Tongue (tissue), 2 donors: ENCODE results near the gene ONECUT2. TPM values are rescaled to one million over a fixed set of nuclear protein-coding genes. Genes with fewer than 3 reads are reported as not detected.
"Not testable (repeated sequence)": the region's sequence is repeated elsewhere in the genome, so short reads cannot be mapped to it uniquely, and the experiment has no call there.

Source experiments
- DNase-seq: peaks from one replicate; pipeline ENCODE4 v3.0.0-alpha.2; 2015
- total RNA-seq: library from RNA; depleted of rRNA; stranded (reverse); fragments of >200 nt; gene quantifications from one replicate; pipeline ENCODE4 v1.2.3, GENCODE V29; 2014

The ONECUT2 gene
- total RNA-seq, 1 donor from 2014 or later = under 0.01 TPM

DNA sequence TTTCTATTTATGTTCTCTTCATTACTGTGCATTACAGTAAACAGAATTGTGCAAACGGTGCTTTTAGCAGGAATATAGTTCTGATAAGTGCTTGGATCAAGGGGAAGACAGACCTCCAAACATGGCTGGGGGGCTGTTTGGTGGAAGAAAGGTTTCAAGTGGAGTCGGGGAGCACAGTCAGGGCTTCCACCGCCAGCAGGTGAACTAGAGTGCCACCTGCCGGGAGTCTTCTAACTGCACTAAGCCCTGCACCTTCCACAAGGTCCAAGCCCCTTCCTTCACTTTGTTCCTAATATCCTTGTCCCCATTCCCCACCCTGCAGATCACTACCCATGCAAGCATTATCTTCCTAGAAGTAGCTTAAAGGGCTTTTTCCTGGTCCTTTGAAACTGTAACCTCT, 11.1 kb downstream of the ONECUT2 start:
- DNase-seq = no peak

DNA sequence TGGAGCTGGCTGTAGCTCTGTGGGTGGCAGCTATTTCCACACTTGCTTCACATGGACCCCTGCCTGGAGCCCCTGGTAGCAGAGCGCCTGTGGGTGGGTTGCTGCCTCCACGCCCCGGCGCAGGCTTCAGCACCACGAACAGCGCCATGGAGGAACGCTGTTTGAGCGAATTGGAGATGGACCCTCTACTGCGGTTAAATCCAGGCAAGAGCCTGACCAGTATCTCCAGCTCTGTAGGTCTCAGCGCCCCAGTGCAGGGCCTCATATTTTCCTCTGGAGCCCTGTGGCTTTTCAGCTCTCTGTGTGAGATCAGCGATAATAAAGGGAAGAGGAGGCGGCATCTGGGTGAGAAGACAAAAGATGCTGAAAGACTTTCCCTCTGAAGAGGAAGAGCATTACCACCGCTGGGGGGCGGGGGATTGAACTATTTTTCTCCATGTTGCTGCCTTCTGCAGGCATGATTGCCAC, 12.0 kb downstream of the ONECUT2 start:
- peak; percentile 73 for DNase-seq

- DNase-seq = no peak
These were observed 20.5 kb downstream of the ONECUT2 start for GRCh38 chr18:57455576-57456129.

DNA sequence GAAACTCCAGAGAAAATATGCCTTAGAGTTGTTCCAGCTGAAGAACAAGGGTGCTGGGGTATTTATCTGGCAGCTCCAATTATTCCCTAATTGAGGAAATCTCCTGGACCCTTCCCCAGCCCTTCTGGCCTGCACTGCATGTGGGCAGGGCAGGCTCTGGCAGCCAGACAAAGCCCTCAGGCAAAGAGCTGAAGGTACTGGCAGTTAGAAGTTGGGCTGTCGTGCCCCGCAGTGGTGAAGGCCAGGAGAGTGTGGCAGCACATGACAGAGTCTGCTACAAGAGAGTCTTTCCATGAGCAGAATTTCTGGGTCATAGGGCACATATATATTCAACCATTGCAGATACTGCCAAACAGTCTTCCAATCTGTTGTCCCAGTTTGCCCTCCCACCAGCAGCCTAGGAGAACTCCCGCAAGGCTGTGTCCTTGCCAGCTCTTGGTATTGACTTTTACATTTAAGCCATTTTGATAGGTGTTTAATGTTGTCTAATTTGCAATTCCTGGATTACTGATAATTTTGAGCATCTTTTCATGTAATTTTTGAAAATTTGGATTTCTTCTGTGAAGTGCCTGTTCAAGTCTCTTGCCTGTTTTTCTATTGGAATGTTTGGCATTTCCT, 26.6 kb downstream of the ONECUT2 start:
- DNase-seq = no peak

DNA sequence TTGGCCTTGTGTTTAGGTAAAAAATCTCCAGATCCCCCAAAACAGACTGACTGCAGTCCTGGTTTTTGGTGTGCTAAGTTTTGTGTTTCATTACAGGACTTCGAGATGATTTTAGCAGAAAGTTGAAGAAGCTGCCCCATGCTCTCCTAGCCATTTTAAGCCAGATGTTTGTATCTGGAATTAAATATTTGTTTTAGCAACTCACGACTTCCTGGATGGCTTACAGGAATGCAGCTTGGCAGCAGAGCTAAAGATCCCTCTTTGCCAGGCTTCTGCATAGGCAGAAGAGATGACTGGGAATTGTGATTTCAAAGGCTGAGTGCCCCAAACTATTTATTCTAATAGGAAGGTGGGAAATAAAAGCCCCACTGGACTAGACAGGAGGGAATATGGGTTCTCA, 31.1 kb downstream of the ONECUT2 start:
- no peak for DNase-seq

DNA sequence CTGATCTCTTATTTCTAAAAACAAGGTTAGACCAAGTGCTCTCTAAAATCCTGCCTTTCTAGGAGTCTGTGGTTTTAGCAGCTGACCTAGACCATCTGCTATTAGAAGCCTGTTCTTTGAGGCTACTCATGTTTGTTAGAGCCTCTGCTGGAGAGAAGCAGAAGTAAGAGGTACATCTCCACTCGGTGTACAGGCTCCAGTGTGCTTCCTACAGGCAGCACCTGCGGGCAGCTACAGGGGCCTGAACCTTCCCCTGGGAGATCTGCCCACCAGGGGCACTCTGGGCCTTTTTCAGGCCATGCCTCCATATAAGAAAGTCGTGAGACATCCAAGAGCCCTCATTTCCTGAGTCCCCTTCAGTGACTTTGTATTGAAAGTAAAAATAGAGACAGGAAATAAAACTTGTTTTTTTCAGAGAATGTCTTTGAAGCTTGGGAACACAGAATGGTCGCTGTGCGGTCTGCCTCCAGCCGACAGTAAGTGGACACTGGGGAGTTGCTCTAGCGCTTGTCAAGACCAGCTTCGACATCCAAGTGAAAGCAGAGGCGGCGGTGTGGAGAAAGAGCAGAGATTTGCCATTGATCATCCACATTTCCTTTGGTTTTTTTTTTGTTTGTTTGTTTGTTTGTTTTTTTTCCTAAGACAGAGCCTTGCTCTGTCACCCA, 31.7 kb downstream of the ONECUT2 start:
- DNase-seq = no peak

DNA sequence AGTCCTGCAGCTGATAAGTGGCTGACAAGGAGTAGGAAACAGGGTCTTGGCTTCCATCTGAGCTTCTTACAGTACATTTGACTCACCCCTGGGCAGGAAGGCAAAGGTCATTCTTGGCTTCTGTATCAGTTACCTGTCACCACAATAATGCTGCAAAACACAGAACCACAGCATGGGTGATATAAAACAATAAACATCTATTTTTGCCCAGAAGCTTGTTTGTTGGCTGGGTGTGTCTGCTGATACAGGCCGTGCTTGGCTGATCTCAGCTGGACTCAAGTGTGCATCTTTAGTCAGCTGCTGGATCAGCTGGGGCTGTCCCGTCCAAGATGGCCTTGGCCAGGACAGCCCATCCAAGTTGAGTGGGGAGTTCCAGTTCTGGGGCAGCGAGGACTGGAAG, 34.7 kb downstream of the ONECUT2 start:
- no peak for DNase-seq

GRCh38 chr18:57475408-57475807, 40.2 kb downstream of the ONECUT2 start:
- no peak for DNase-seq

DNA sequence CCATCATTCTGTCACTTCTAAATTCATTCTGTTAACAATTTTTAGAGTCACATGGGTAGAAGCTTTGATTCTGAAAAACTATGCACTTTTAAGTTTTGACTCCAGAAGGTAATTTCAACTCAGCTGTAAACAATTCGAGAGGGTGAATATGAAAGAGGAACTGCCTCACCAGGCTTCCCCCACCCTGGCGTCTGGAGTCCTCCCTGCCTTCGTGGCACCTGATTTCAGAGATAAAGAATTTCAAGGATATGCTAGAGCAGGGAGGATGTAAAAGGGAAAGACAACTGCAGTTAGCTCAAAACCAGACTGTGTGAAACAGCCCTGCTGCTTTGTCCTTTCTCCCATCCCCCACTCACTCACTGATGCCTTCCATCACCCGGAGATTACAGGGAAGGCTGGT, 40.7 kb downstream of the ONECUT2 start:
- DNase-seq = no peak

- no peak for DNase-seq
These were observed 45.6 kb downstream of the ONECUT2 start for GRCh38 chr18:57480733-57481132.

- no peak for DNase-seq
These were observed 62.5 kb downstream of the ONECUT2 start for GRCh38 chr18:57497372-57498294.

DNA sequence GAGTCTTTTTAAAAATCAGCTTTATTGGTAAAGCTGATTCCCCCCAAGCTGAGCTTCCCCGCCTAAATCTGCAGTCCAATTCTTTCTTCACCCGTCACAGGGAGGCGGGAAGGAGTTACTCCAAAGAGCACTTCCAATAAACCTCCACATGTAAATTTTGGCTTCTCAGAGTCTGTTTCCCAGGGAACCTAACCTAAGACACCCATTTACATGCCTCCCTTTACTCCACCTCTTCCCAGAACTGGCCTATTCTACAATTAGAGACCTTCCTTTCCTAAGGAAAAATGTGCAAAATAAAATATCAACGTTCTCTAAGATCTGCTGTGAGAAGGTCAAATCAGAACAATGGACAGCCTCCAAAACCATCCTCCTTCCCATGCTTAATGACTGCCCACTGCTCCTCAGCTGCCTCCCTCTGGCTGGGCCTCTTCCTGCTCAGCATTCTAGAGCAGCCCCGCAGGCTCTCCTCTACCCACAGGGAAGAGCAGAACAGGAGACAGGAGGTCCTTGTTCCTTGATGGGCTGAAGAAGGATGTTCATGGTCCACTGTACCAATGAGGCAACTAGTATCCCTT, 63.6 kb downstream of the ONECUT2 start:
- DNase-seq = no peak

GRCh38 chr18:57502624-57503023, 67.5 kb downstream of the ONECUT2 start:
- no peak for DNase-seq

DNA sequence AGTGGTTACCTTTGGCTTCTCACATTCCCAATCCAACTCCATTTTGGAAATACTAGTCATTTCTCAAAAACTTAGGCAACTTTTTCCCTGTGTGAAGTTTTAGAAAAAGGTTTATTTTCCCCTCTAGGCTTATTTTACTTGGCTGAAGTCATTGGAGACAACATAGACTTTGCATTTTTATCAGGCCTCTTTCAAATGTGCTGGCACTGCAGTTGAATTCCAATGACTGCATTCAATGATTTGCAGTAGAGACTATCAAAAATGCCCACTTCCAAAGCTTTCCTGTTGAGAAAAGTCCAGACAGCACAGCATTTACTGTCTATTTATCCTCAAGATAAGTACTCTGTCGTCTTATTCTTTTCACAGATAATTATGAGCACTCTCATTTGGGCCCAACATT, 70.1 kb downstream of the ONECUT2 start:
- no peak for DNase-seq

- DNase-seq = no peak
These were observed 80.9 kb downstream of the ONECUT2 start for GRCh38 chr18:57516056-57516455.

DNA sequence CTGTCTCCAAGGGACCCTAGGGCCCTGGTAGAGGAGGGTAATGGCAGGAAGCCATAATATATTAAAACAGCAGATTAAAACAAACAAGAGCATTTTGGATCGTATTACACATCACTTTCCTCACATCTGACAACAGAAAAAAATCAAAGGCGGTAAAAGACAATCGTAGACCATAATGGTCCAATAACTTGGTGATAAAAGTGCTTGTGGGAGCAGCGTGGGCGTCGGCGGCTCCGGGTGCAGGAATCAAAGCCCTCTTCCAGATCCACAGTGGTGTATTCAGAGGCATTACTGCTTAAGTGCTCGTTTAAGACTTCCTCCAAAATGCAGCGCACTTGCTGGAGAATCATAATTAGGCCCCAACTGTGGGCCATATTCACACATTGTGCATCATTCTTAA, 83.4 kb downstream of the ONECUT2 start:
- DNase-seq = no peak

DNA sequence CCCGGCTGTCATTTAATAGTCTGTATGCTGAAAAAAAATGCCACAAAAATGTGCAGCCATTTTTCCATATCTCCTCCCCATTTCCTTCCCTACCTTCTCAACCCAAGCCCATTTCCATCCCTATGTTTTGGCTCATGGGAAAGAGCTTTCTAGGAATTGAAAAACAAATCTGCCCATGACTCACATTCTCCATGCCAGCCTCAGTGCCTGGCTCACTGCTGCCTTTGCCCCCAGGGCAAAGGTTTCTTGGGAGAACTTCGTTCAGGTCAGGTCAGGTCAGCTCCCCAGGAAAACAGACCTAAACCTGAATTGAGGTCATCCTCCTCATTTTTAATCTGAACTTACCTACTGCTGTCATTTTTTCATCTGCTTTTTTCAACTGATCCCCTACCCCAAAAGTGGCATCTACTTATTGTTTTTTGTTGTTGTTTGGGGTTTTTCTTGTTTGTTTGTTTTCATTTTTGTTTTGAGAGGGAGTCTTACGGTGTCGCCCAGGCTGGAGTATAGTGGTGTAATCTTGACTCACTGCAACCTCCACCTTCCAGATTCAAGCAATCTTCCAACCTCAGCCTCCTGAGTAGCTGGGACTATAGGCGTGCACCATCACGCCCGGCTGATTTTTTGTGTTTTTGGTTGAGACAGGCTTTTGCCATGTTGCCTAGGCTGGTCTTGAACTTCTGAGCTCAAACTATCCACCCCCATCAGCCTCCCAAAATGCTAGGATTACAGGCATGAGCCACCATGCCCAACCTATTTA, 84.7 kb downstream of the ONECUT2 start:
- no peak for DNase-seq

DNA sequence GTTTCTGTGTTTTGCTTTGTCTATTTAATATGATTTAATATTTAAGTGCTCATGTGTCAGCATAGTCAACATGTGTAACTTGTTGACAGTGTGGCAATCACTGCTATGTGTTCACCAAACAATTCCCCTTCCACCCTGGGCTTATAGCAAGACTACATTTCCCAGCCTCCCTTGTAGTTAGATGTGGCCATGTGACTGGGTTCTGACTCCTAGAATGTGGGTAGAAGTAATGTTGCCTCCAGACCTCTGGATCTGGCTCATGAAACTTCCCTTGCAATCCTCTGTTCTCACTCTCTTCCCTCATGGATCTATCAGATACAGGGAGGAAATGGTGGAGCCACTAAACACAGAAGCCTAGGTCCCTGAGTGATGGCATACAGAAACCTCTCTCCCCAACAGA, 87.2 kb downstream of the ONECUT2 start:
- not testable (repeated sequence) for DNase-seq

GRCh38 chr18:57523171-57523956, 88.2 kb downstream of the ONECUT2 start:
- DNase-seq = no peak

GRCh38 chr18:57527556-57528229, 92.5 kb downstream of the ONECUT2 start:
- DNase-seq = no peak
